ENCODE measurements around the gene MDN1. TPM values are rescaled to one million over a fixed set of nuclear protein-coding genes. Genes with fewer than 3 reads are reported as not detected.

Gene MDN1
- total RNA-seq, 1 experiment from 2014 or later, result 50.0 TPM

DNA sequence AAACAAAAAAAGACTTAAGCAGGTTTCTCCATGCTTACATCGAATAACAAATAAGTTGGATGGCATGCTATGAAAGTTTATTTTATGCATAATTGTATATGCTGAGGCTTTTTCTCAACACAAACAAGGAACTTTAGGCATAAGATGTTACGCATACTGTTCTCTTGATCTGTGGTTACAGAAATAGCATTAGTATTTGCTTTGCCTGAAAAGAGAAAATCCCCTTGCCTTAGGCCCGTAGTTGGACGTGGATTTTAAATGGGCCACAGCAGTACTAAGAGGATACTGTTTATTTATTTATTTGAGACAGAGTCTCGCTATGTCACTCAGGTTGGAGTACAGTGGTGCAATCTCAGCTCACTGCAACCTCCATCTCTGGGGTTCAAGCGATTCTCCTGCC is 200.0 kb downstream of the MDN1 start:
- no TSS peak for BruUV-seq (replicated peaks)
- no peaks in the 10 kb centered on the region for H3K36me3 Mint-ChIP-seq (ENCODE audit: insufficient read depth, unreplicated experiment)
- no peaks in the 10 kb centered on the region for H3K4me1 Mint-ChIP-seq (ENCODE audit: low read depth, unreplicated experiment)
- no peak overlapping the region for H3K27ac Mint-ChIP-seq (ENCODE audit: unreplicated experiment)
- no peak overlapping the region for H3K4me3 Mint-ChIP-seq (ENCODE audit: low read depth, unreplicated experiment)
- TF ChIP-seq, protein P1, sequence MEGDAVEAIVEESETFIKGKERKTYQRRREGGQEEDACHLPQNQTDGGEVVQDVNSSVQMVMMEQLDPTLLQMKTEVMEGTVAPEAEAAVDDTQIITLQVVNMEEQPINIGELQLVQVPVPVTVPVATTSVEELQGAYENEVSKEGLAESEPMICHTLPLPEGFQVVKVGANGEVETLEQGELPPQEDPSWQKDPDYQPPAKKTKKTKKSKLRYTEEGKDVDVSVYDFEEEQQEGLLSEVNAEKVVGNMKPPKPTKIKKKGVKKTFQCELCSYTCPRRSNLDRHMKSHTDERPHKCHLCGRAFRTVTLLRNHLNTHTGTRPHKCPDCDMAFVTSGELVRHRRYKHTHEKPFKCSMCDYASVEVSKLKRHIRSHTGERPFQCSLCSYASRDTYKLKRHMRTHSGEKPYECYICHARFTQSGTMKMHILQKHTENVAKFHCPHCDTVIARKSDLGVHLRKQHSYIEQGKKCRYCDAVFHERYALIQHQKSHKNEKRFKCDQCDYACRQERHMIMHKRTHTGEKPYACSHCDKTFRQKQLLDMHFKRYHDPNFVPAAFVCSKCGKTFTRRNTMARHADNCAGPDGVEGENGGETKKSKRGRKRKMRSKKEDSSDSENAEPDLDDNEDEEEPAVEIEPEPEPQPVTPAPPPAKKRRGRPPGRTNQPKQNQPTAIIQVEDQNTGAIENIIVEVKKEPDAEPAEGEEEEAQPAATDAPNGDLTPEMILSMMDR (IDR thresholded peaks at IDR 0.05; ENCODE audit: unreplicated experiment), result no peak
- intact Hi-C loops (cut with micrococcal nuclease; ENCODE audit: unreplicated experiment), result no loop called here
- no peaks in the 10 kb centered on the region for H3K9me3 Mint-ChIP-seq (ENCODE audit: low read depth, unreplicated experiment)
- H3K27me3 Mint-ChIP-seq (ENCODE audit: unreplicated experiment), result no peaks in the 10 kb centered on the region
- no peak for DNase-seq
- CTCF ChIA-PET, result no interaction called here

DNA sequence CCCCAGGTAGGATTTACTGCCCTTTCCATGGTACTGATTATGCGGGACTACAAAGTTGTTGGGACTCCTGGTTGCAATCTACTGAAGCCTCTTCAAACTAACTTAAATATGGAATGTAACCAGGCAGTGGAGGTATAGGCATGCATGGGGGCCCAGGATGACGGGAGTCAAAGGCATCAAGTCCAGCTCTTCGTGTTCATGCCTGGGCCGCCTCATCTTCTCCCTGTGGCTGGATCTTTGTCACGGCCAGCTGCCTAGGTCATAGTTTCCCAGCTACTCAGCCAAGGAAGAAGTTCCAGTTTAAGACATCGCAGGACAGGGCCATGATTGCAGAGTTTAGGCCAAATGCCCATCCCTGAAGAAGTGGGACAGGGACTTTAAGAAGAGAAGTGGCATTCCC is 201.6 kb downstream of the MDN1 start:
- no peak overlapping the region for H3K4me3 Mint-ChIP-seq (ENCODE audit: low read depth, unreplicated experiment)
- no TSS peak for BruUV-seq (replicated peaks)
- no peaks in the 10 kb centered on the region for H3K4me1 Mint-ChIP-seq (ENCODE audit: low read depth, unreplicated experiment)
- no peaks in the 10 kb centered on the region for H3K9me3 Mint-ChIP-seq (ENCODE audit: low read depth, unreplicated experiment)
- CTCF ChIA-PET, result no interaction called here
- TF ChIP-seq, protein P1 (IDR thresholded peaks at IDR 0.05; ENCODE audit: unreplicated experiment), result no peak
- no peak for DNase-seq
- intact Hi-C loops (cut with micrococcal nuclease; ENCODE audit: unreplicated experiment), result no loop called here
- H3K27me3 Mint-ChIP-seq (ENCODE audit: unreplicated experiment), result no peaks in the 10 kb centered on the region
- no peak overlapping the region for H3K27ac Mint-ChIP-seq (ENCODE audit: unreplicated experiment)
- no peaks in the 10 kb centered on the region for H3K36me3 Mint-ChIP-seq (ENCODE audit: insufficient read depth, unreplicated experiment)

DNA sequence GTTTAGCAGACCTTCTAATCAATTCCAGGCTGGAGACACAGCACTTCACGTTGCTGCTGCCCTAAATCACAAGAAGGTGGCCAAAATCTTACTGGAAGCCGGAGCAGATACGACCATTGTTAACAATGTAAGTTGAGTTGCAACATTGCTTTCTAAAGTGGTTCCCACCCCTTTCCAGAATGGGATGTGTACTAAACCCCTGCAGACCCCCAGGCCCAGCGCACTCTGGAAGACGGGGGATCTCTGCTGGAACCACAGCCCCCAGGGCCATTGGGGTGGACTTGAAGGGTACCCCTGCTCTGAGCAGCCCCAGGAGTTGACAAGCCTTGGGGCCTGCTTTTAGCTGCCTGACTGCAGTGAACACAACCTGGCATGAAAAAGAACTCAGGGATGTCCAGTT is 203.1 kb downstream of the MDN1 start:
- Mint-ChIP-seq H3K27ac (ENCODE audit: unreplicated experiment) (no peak overlapping the region), H3K4me3 (ENCODE audit: low read depth, unreplicated experiment) (no peak overlapping the region), H3K4me1 (ENCODE audit: low read depth, unreplicated experiment) (no peaks in the 10 kb centered on the region), H3K36me3 (ENCODE audit: insufficient read depth, unreplicated experiment) (no peaks in the 10 kb centered on the region), H3K9me3 (ENCODE audit: low read depth, unreplicated experiment) (no peaks in the 10 kb centered on the region), H3K27me3 (ENCODE audit: unreplicated experiment) (no peaks in the 10 kb centered on the region)
- no TSS peak for BruUV-seq (replicated peaks)
- intact Hi-C loops (cut with micrococcal nuclease; ENCODE audit: unreplicated experiment), result no loop called here
- TF ChIP-seq, protein P1 (IDR thresholded peaks at IDR 0.05; ENCODE audit: unreplicated experiment), result no peak
- CTCF ChIA-PET, result no interaction called here
- no peak for DNase-seq

DNA sequence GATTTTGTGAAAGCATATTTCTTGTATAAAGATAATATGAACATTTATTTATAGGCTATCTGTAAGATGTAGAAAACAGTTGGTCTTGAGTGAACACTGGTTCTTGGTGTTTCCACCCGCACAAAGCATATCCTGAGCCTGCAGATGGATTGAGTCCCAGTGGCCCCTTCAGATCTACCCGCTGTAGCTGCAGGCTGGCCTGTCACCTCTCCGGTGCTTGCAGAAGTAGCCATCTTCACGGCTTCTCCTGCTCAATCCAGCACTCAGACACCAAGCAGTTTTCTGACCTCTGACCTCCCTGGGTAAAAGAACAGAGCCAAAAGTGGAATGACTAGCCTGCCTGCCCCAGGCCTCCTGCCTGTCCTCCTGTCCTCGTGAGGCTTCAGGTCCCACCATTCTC is 203.7 kb downstream of the MDN1 start:
- intact Hi-C loops (cut with micrococcal nuclease; ENCODE audit: unreplicated experiment), result no loop called here
- no peak overlapping the region for H3K27ac Mint-ChIP-seq (ENCODE audit: unreplicated experiment)
- H3K9me3 Mint-ChIP-seq (ENCODE audit: low read depth, unreplicated experiment), result no peaks in the 10 kb centered on the region
- CTCF ChIA-PET, result interaction anchor here (0.6 kb wide), 1 partner anchor 9 kb away, joined by 3 read pairs; no protein-coding TSS in a partner anchor
- H3K27me3 Mint-ChIP-seq (ENCODE audit: unreplicated experiment), result no peaks in the 10 kb centered on the region
- no peak for DNase-seq
- TF ChIP-seq, protein P1 (IDR thresholded peaks at IDR 0.05; ENCODE audit: unreplicated experiment), result no peak
- H3K4me1 Mint-ChIP-seq (ENCODE audit: low read depth, unreplicated experiment), result no peaks in the 10 kb centered on the region
- H3K36me3 Mint-ChIP-seq (ENCODE audit: insufficient read depth, unreplicated experiment), result no peaks in the 10 kb centered on the region
- no peak overlapping the region for H3K4me3 Mint-ChIP-seq (ENCODE audit: low read depth, unreplicated experiment)
- BruUV-seq (replicated peaks), result no TSS peak

Measured in Calu3 (cell line).